VCaP (cell line): Measurements from ENCODE around the gene DZANK1.
A peak's percentile ranks its signal among the peaks of the same experiment; 100 is the strongest.
"Not testable (repeated sequence)": the region's sequence is repeated elsewhere in the genome, so short reads cannot be mapped to it uniquely, and the experiment has no call there.

Source experiments
- H3K27ac ChIP-seq: fragments of 450-650 bp; 2 replicates; pipeline ENCODE4 v1.5.1; 2017
- TF ChIP-seq, protein P1 (sequence below): fragments of 450-650 bp; conservative IDR thresholded peaks from 2 replicates; pipeline ENCODE4 v1.5.1; 2017; ENCODE audit warnings: mild to moderate bottlenecking, moderate library complexity

The DZANK1 gene

GRCh38 chr20:18395544-18395943 is 71.3 kb downstream of the DZANK1 start:
- TF ChIP-seq, protein P1, sequence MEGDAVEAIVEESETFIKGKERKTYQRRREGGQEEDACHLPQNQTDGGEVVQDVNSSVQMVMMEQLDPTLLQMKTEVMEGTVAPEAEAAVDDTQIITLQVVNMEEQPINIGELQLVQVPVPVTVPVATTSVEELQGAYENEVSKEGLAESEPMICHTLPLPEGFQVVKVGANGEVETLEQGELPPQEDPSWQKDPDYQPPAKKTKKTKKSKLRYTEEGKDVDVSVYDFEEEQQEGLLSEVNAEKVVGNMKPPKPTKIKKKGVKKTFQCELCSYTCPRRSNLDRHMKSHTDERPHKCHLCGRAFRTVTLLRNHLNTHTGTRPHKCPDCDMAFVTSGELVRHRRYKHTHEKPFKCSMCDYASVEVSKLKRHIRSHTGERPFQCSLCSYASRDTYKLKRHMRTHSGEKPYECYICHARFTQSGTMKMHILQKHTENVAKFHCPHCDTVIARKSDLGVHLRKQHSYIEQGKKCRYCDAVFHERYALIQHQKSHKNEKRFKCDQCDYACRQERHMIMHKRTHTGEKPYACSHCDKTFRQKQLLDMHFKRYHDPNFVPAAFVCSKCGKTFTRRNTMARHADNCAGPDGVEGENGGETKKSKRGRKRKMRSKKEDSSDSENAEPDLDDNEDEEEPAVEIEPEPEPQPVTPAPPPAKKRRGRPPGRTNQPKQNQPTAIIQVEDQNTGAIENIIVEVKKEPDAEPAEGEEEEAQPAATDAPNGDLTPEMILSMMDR: no peak
- peak overlapping the region; percentile 78 for H3K27ac ChIP-seq

- H3K27ac ChIP-seq: no peak overlapping the region
- TF ChIP-seq, protein P1: no peak
Measured at GRCh38 chr20:18394363-18394762, 72.5 kb downstream of the DZANK1 start.

DNA sequence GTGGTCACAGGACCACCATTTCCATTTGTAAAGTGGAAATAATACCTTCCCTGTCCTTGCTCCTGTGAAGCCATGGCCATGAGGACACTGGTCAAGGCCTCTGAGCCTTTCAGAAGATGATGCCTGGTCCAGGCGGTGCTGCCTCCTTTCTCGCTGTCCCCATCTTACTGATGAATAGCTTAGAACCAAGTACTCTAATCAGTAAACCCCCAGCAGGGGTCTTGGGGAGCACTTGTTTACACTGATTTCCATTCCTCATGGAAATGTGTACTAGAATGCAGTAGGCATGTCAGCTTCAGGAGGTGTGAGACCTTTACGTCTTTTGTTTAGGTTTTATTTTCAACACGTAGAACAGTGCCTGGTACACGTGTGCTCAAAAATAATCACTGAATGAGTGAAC is 75.1 kb downstream of the DZANK1 start:
- H3K27ac ChIP-seq: no peak overlapping the region
- TF ChIP-seq, protein P1: no peak

GRCh38 chr20:18390201-18390600 is 76.6 kb downstream of the DZANK1 start:
- TF ChIP-seq, protein P1: no peak

GRCh38 chr20:18388860-18389259 is 78.0 kb downstream of the DZANK1 start:
- TF ChIP-seq, protein P1: no peak
- no peak overlapping the region for H3K27ac ChIP-seq

More at GRCh38 chr20:18390201-18390600, 76.6 kb downstream of the DZANK1 start:
- no peak overlapping the region for H3K27ac ChIP-seq

GRCh38 chr20:18380908-18381529 is 85.8 kb downstream of the DZANK1 start:
- TF ChIP-seq, protein P1: no peak
- no peak overlapping the region for H3K27ac ChIP-seq

- TF ChIP-seq, protein P1: no peak
- no peak overlapping the region for H3K27ac ChIP-seq
Measured at GRCh38 chr20:18377896-18378481, 88.8 kb downstream of the DZANK1 start.

- H3K27ac ChIP-seq: not testable (repeated sequence)
Measured at GRCh38 chr20:18375551-18375950, 91.3 kb downstream of the DZANK1 start.
